GM21367 (cell line): ENCODE results near the gene EIF2B2.
A peak's percentile ranks its signal among the peaks of the same experiment; 100 is the strongest.

ENCODE experiments used
- ATAC-seq: cut with Tn5 transposase; IDR thresholded peaks from one replicate; pipeline ENCODE4 v1.9.1; 2021; ENCODE audit not compliant: unreplicated experiment

The EIF2B2 gene

DNA sequence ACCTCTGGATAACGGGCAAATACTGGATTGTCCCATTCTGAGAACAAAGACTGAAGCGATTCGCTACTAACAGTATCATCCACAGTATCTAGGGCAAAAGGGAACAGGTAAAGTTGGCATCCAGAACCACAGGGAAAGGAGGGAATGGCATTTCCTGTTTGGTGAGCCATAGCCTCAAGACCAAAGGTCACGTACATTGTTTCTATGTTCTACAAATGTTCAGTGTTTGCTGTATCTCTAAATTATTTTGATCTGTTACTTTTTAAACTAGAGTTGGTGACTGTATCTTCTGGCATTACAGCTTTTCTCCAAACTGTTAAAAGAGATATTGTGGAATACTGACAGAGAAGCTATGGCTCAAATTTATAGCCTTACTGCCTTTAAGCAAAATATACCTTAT lies 38.9 kb downstream of the EIF2B2 start:
- no peak for ATAC-seq

DNA sequence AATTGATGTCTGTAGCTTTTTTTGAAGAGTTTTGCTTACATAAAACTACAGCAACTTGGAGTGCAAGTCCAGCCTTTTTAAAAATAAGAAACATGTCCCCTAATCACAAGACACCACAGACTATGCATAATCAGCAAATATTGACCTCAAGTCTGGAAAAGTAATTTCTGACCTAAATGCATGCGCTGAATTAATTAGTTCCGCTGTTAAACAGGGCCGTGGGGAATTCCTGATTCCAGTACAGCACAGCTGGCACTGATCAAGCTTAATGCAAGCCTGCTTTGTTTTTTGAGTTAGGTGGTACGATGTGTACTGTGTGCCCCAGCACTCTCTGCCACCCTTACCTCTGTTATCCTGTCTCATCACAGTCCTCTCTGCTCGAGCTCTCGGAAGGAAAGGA lies 39.3 kb downstream of the EIF2B2 start:
- ATAC-seq: no peak

DNA sequence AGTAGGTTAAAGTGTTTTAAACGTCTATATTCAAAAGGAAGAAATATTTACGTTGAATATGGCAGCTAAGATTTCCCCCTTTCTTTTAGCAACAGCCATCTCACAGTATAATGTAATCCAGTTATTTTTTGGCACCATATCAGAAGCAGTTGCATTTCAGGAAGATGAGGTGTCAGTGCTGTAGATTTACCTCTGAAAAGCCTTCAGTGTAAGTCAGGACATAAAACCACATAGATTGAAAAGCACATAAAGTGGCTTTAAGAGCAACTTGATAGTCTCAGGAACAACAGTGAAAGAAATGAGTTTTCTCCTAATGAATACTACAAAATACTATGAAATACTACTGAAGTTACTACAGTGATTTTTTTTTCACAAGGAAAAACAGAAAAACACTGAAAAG lies 41.6 kb downstream of the EIF2B2 start:
- no peak for ATAC-seq

GRCh38 chr14:75044752-75045151 lies 42.0 kb downstream of the EIF2B2 start:
- ATAC-seq: no peak

- no peak for ATAC-seq
These were observed 43.6 kb downstream of the EIF2B2 start for GRCh38 chr14:75046275-75046674.

- ATAC-seq: no peak
These were observed 44.2 kb downstream of the EIF2B2 start for GRCh38 chr14:75046899-75047298.

DNA sequence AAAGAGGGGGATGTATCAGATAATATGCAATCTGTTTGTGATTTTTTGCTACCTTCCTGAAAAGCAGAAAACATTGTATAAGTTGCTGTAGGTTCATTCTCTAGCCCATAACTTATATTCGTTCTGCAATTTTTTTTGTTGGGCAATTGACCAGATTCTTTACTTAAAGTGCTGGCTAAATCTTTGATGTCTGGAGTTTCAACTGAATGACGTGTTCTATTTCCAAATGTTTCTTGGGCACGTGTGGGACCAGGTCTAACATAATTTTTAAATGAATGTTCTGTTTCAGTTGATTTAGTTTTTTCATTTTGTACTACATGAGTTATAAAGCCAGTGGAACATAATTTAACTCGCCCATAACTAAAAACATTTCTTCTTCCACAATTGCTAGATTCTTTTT lies 44.8 kb downstream of the EIF2B2 start:
- no peak for ATAC-seq

GRCh38 chr14:75048101-75048500 lies 45.4 kb downstream of the EIF2B2 start:
- ATAC-seq: no peak

GRCh38 chr14:75049136-75049535 lies 46.4 kb downstream of the EIF2B2 start:
- ATAC-seq: no peak

DNA sequence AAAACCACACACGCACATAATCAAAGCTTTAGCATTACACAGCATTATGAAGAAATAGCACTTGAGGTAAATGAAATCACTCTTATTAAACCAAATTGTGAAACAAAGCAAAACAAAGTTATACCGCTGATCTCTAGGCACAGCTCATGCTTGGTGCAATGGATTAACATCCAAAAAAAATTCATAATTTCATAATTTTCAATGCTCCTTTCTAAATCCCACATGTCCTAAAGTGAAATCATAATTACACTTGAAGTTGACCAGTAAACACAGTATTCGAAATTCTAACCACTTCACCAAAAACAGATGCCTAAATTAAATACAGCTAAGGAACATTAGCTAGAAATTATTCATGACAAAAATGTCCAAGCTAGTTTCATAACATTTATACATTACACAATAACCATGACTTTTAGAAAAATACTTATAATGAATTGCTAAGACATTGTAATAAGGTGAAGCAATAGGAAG lies 47.0 kb downstream of the EIF2B2 start:
- ATAC-seq: no peak

DNA sequence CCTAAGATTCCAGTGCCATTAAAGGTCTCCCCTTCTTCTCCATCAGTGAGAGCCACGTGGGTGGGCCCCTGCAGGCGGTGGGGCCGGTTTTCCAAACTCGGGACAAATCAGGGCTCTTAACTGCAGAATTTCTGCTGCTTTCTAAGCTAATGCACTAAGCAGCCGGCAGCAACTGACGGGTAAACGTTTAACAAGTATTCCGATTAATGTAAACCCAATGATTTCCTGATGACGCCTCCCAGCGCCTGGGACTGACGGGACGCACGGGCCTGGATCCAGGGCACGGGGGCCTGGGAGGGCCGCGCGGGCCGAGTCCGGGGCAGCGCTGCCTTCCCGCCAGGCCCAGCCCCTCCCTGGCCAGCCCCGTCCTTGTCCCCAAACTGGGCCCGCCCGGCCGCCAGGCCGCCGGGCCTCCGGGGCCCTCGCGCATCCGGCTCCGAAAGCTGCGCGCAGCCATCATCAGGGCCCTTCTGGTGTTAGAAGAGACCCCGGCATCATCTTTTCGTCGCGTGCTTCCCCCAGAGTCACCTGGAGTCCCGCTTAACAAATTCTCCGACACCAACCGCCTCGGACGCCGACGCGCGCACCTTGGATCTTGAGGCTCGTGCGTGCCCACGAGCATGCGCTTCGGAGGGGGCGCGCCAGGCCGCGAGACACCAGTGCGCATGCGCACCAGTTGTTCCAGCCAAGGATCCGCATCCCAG lies 48.3 kb downstream of the EIF2B2 start, which contains the start of gene MLH3:
MLH3 (minus strand) TSS at position 616 of the 704 bp plus-strand sequence. CDS start 1,812 bp downstream, outside the sequence.
- peak; percentile 72 for ATAC-seq

DNA sequence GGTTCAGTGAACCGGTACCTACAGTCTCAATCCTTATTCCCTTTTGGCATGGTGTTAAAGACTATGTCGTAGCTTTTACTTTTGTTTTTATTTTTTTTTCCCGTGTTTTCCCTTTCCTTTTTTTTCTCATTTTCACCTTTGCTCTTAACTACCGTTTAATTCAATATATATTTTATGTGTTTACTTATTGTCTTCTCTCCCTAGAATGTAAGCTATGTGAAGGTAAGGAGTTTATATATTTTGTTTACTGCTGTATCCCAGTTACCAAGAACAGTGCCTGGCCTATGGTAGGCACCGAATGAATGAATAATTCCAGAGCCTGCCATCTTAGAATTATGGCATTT lies 48.8 kb downstream of the EIF2B2 start:
- peak; percentile 14 for ATAC-seq

DNA sequence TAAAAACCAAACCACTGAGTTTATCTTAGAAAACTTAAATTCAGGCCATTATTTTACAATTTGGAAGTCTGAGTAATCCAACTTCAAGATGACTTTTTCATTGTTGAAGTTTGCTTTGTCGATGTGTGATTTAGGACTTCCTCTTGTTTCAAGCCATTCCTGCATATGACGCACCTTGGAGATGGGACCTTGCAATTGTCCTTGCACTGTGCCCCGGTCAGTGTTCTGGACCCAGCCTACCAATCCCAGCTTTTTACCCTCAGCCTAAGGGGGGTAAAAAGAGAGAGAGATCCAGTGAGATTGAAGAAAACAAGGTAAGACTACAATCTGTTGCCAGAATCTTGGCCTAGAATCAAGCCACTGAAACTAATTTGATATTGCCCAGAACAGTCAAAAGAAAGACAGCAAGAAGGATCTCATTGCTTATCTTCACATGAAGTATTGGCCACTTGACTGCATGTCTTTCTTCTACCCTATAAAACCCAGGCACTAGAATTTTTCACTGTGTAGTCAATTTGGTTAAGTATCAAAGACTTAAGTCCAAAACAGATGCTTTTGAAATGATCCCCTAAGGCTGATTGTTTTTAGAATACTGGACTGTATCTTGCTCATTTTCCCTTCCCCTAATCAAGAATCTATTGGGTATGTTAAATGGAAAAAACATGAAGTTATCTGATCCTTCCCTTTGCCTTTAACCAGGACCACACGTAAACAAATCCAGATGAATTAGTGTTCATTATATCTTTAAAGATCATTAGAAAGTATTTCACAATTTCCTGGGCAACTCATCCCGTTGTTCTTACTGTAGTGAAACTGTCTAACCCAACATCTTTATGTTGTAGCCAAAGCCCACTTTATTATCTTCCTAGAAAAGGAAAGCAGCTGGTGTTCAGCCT lies 50.9 kb downstream of the EIF2B2 start:
- ATAC-seq: no peak

- ATAC-seq: no peak
These were observed 51.7 kb downstream of the EIF2B2 start for GRCh38 chr14:75054421-75054820.

- ATAC-seq: no peak
These were observed 56.9 kb downstream of the EIF2B2 start for GRCh38 chr14:75059642-75060041.

GRCh38 chr14:75060420-75060819 lies 57.7 kb downstream of the EIF2B2 start:
- no peak for ATAC-seq
